Testis (tissue), 3 donors: ENCODE data around the gene LMOD2. TPM values are rescaled to one million over a fixed set of nuclear protein-coding genes. Genes with fewer than 3 reads are reported as not detected.

ENCODE experiments used
- DNase-seq: peaks from one replicate; pipeline ENCODE4 v3.0.0-alpha.2; 2019
- H3K27ac ChIP-seq, 2 donors: fragments of 200-600 bp; sonication (generic); one replicate each; pipeline ENCODE4 v1.5.1; 2019
- H3K27me3 ChIP-seq: fragments of 200-600 bp; sonication (generic); one replicate; pipeline ENCODE4 v1.5.1; 2019
- H3K36me3 ChIP-seq: fragments of 200-600 bp; sonication (generic); one replicate; pipeline ENCODE4 v1.5.1; 2017; ENCODE audit warnings: low read depth; ENCODE audit errors: missing control alignments
- H3K4me1 ChIP-seq: fragments of 200-600 bp; sonication (generic); one replicate; pipeline ENCODE4 v1.5.1; 2019
- H3K4me3 ChIP-seq, 2 donors: fragments of 200-600 bp; sonication (generic); one replicate each; pipeline ENCODE4 v1.5.1; 2017 to 2019
- H3K9me3 ChIP-seq: fragments of 200-600 bp; sonication (generic); one replicate; pipeline ENCODE4 v1.5.1; 2017
- CTCF ChIP-seq, 3 experiments: fragments of 450-650 bp in 2 of 3; fragments of 200-600 bp in 1 of 3; sonication (generic) in 1 of 3; IDR thresholded peaks; one replicate each; pipeline ENCODE4 v1.5.1; 2016 to 2019; ENCODE audit warnings: antibody characterized with exemption in 3 of 3, mild to moderate bottlenecking in 2 of 3, moderate library complexity in 1 of 3
- POLR2A ChIP-seq: fragments of 450-650 bp; IDR thresholded peaks from one replicate; pipeline ENCODE4 v1.6.1; 2017; ENCODE audit warnings: antibody characterized with exemption, mild to moderate bottlenecking, moderate library complexity
- WGBS, 2 donors: methylation state at CpG; one replicate each; pipeline ENCODE4 v1.1.5; 2018; 5-methylcytosine and 5-hydroxymethylcytosine counted together
- intact Hi-C: fragments of 100-400 bp; cut with DNase I; formaldehyde crosslinking; loops from one replicate; pipeline ENCODE4 v1.15.1; 2023; ENCODE audit warnings: low total_unique reads
- polyA plus RNA-seq: library from polyadenylated mRNA; stranded (reverse); fragments of 350-450 nt; fragmentation: Illumina TruSeq; extraction: RNeasy Lipid Tissue Mini Kit (QIAGEN cat#74804); gene quantifications from one replicate; pipeline ENCODE4 v1.2.3, GENCODE V29; 2014; ENCODE audit warnings: low read depth, low replicate concordance; ENCODE audit not compliant: insufficient read depth
- total RNA-seq, 2 donors: library from RNA; depleted of rRNA; stranded (reverse); fragments of >200 nt; gene quantifications; one replicate each; pipeline ENCODE4 v1.2.3, GENCODE V29; 2016

The LMOD2 gene
- total and polyA plus RNA-seq, 3 donors from 2014 or later, result 0.19 to 3.6 (median 0.39) TPM

- Histone ChIP-seq H3K27me3 (no peaks in the 10 kb centered on the region), H3K27ac (no peak overlapping the region), H3K4me1 (no peaks in the 10 kb centered on the region), H3K9me3 (no peaks in the 10 kb centered on the region), H3K36me3 (no peaks in the 10 kb centered on the region), H3K4me3 (no peak overlapping the region)
- WGBS, 2 donors, result 92 to 96% methylated on average over 6 of the region's 6 CpGs
- intact Hi-C loops, result no loop called here
- TF ChIP-seq POLR2A, result no peak
- DNase-seq, result no peak
These were observed 7.5 kb downstream of the LMOD2 start for GRCh38 chr7:123663200-123663599.

- H3K4me3 ChIP-seq, result no peak overlapping the region
- intact Hi-C loops, result no loop called here
- no peak for TF ChIP-seq POLR2A
- no peak for TF ChIP-seq CTCF (IDR thresholded peaks at IDR 0.05)
- WGBS, 2 donors, result 76 to 79% methylated on average over 2 of the region's 2 CpGs
- H3K27me3 ChIP-seq, result no peaks in the 10 kb centered on the region
- no peak for DNase-seq
- H3K9me3 ChIP-seq, result no peaks in the 10 kb centered on the region
- no peaks in the 10 kb centered on the region for H3K36me3 ChIP-seq
- H3K4me1 ChIP-seq, result no peaks in the 10 kb centered on the region
- H3K27ac ChIP-seq, result no peak overlapping the region
These were observed 9.5 kb downstream of the LMOD2 start for GRCh38 chr7:123665157-123665556.

- no peak overlapping the region for H3K27ac ChIP-seq
- intact Hi-C loops, result no loop called here
- H3K27me3 ChIP-seq, result no peaks in the 10 kb centered on the region
- no peak overlapping the region for H3K4me3 ChIP-seq
- no peak for TF ChIP-seq CTCF (IDR thresholded peaks at IDR 0.05)
- TF ChIP-seq POLR2A, result no peak
- WGBS, 2 donors, result 63 to 71% methylated on average over 1 of the region's 1 CpG
- H3K9me3 ChIP-seq, result no peaks in the 10 kb centered on the region
- H3K36me3 ChIP-seq, result no peaks in the 10 kb centered on the region
- H3K4me1 ChIP-seq, result no peaks in the 10 kb centered on the region
- DNase-seq, result no peak
These were observed 10.2 kb downstream of the LMOD2 start for GRCh38 chr7:123665896-123666295.

GRCh38 chr7:123666492-123666891 is 10.8 kb downstream of the LMOD2 start:
- H3K27ac ChIP-seq, result no peak overlapping the region
- H3K4me3 ChIP-seq, result no peak overlapping the region
- no peak for DNase-seq
- 30 to 33% methylated on average over 1 of the region's 1 CpG for WGBS, 2 donors
- no peaks in the 10 kb centered on the region for H3K4me1 ChIP-seq
- TF ChIP-seq POLR2A, result no peak
- no peak for TF ChIP-seq CTCF (IDR thresholded peaks at IDR 0.05)
- H3K27me3 ChIP-seq, result no peaks in the 10 kb centered on the region
- no peaks in the 10 kb centered on the region for H3K36me3 ChIP-seq
- H3K9me3 ChIP-seq, result no peaks in the 10 kb centered on the region
- intact Hi-C loops, result no loop called here

- intact Hi-C loops, result no loop called here
- Histone ChIP-seq H3K27me3 (no peaks in the 10 kb centered on the region), H3K36me3 (no peaks in the 10 kb centered on the region), H3K9me3 (no peaks in the 10 kb centered on the region), H3K4me1 (no peaks in the 10 kb centered on the region), H3K4me3 (no peak overlapping the region), H3K27ac (no peak overlapping the region)
- 86 to 92% methylated on average over 7 of the region's 7 CpGs for WGBS, 2 donors
- TF ChIP-seq CTCF (IDR thresholded peaks at IDR 0.05) (no peak), POLR2A (no peak)
- DNase-seq, result no peak
These were observed 13.8 kb downstream of the LMOD2 start for GRCh38 chr7:123669485-123669884.
